ENCODE results near the gene HIPK4.
"Not testable (repeated sequence)": the region's sequence is repeated elsewhere in the genome, so short reads cannot be mapped to it uniquely, and the experiment has no call there.

Gene HIPK4

GRCh38 chr19:40341601-40342482 lies 48.1 kb downstream of the HIPK4 start:
- DNase-seq (ENCODE audit: low read depth, low spot score): no peak

DNA sequence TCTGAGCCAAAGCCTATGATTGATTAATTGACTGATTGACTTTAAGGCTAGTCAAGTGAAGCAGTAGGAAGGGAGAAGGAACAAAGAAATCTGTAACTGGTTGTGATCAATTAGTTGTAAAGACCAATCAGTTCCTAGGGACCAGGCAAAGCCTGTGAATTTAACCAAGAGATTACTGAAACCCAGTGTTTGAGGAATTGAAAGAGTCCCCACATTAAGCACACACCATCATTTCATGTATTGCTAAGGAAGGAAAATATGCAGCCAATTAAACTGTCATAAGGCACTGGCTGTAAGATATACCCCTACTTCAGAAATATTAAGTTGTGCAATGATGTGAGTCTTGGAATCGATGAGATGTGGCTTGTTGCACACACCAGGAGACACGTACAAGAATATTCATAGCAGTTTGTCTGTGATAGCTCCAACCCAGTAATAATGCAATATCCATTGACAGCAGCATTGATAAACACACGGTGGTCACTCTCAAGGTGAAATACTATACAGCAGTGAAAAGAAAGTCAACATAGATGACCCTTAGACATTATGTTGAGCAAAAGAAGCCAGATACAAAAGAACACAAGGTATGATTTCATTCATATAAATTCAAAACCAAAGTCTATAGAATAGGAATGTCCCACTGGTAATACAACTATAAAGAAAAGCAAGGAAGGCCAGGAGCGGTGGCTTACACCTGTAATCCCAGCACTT lies 50.8 kb downstream of the HIPK4 start:
- DNase-seq (ENCODE audit: low read depth, low spot score): no peak

DNA sequence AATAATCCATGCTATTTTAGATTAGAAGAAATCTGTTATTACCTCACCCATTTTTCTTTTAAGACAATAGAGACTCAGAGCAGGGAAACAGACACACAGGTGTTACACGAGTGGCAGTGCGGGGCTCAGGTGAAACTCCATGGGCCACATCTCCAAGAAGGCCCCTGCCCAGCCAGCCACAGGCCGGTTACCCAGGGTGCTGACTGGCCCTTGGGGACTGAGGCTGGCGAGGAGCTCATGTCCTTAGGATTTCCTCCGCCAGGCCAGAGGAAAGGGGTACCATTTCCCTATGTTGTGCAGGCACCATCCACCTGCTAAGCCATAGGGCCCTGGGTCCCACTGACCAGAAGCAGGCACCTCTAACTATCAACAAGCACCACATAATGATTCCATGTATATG lies 52.4 kb downstream of the HIPK4 start:
- DNase-seq (ENCODE audit: low read depth, low spot score): no peak

GRCh38 chr19:40337107-40337506 lies 52.9 kb downstream of the HIPK4 start:
- DNase-seq (ENCODE audit: low read depth, low spot score): no peak

GRCh38 chr19:40336601-40336900 lies 53.4 kb downstream of the HIPK4 start:
- DNase-seq (ENCODE audit: low read depth, low spot score): no peak

DNA sequence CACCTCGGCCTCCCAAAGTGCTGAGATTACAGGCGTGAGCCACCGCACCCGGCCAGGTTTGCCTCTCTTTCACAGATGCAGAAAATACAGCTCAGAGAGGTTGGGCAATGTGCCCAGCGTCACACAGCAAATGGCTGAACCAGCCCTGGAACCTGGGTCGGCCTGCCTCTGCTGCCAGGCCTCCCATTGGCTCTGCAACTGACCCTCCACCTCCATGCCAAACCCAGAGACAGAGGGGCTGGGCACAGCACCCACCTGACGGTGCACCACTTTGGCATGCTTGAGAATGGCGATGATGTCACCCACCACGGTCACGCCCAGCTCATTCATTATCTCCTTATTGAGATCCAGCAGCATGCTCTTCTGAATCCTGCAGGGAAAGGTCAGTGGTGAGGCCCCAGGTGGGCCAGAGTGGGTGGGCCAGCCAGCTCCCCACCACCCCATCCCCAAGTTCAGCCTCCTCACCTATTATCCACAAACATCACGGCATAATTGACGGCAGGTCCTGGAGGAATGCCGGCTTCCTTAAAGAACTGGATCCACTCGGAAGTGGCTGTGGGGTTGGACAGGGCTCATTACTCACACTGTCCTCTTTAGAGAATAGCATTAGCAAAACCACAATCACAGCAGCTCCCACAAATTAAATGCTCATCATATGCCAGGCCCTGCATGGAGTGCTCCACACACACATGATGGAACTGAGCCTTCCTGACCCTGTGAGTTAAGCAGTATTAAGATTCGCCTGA lies 54.0 kb downstream of the HIPK4 start:
- no peak for DNase-seq (ENCODE audit: low read depth, low spot score)

DNA sequence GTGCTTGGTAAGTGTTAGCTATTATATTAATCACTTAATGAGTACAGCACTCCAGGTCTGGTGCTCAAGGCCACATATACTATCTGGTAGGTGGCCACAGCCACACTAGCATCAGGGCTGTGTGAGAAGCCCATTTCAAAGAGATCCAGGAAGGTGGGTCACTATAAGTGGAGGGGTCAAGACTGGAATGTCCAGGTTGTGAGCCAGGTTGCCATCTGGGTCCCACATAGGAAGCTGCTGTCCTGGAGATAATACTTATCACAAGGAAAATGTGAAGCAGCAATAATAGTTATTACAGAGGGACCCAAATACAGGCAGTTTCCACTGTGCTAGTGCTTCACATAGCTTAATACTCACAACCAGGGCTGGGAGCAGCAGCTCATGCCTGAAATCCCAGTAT lies 54.9 kb downstream of the HIPK4 start:
- no peak for DNase-seq (ENCODE audit: low read depth, low spot score)

GRCh38 chr19:40333083-40333482 lies 56.9 kb downstream of the HIPK4 start:
- DNase-seq (ENCODE audit: low read depth, low spot score): not testable (repeated sequence)

GRCh38 chr19:40332669-40333068 lies 57.3 kb downstream of the HIPK4 start:
- DNase-seq (ENCODE audit: low read depth, low spot score): no peak

DNA sequence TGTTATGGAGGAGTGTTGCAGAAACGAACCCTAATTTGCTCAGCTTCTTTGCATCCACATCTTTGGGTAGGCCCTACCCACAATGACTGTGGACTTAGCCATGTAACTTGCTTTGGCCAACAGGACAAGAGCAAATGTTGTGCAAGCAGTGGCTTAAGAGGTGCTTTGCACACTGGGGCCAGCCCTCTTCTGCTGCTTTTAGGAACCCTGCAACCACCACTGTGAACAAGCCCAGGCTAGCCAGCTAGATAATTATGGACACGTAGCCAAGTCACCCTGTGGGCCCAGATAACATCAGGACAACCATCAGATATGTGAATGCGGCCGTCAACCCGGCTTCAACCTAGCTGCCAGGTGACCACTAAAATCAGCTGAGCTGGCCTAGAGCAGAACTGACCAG lies 58.9 kb downstream of the HIPK4 start:
- no peak for DNase-seq (ENCODE audit: low read depth, low spot score)
